AG20443 (cell line): ENCODE measurements around the gene CD244.
A peak's percentile ranks its signal among the peaks of the same experiment; 100 is the strongest.

Experiments used
- DNase-seq: peaks from one replicate; pipeline ENCODE4 v3.0.0; 2012; ENCODE audit warnings: low spot score, mixed read lengths

Gene CD244

GRCh38 chr1:160844447-160845232 lies 18.0 kb downstream of the CD244 start:
- no peak for DNase-seq

DNA sequence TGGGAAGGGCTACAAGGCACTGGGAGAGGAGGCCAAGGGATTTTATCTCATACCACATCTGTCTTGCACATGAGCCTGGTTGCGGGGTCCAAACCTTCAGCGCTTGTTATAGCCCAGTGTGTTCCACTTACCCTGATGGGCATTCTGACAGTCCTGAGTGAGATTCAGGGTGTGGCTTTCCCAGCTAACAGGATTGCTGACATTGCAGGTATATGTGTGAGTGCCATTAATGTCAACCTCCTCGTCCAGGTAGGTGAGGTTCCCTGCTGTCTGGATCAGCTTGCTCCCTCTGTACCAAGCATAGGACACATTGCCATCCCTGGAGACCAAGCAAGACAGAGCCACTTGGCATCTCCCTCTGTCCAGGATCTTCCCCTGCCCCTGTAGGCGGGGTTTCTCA lies 21.6 kb downstream of the CD244 start:
- no peak for DNase-seq

GRCh38 chr1:160839746-160840145 lies 22.9 kb downstream of the CD244 start:
- DNase-seq: no peak

- no peak for DNase-seq
Observed at GRCh38 chr1:160838888-160839287, 23.8 kb downstream of the CD244 start.

DNA sequence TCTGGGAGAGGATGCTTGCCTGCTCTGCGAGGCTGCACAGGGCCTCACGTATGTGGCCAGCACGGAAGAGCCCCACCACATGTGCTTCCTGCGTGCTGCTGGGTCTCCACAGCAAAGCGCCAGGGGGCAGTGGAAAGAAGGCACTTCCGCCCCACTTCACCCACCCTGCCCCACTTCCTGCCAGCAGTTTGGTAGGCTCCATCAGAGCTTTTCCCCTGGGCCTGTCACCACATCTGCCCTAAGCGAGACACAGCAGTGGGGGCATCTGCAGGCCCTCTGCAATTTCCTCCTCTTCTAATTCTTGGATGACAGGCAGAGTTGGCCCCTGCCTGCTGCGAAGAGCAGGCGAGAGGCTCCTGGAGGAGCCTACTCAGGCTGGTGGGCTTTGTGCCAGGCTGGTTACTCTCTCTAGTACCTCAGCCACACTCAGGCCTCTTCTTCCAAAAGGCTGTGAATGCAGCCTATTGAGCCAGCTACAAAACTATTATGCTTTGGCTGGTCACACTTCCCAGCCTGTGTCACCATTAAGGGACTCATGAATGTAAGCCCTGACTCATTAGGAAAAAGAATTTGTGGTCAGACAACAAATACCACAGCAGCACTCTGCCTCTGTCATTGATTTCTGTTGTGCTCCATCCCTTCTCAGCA lies 25.0 kb downstream of the CD244 start:
- peak; percentile 21 for DNase-seq

- DNase-seq: no peak
Observed at GRCh38 chr1:160836981-160837557, 25.6 kb downstream of the CD244 start.

GRCh38 chr1:160836561-160836960 lies 26.1 kb downstream of the CD244 start:
- DNase-seq: no peak

- no peak for DNase-seq
Observed at GRCh38 chr1:160835751-160836150, 26.9 kb downstream of the CD244 start.

GRCh38 chr1:160834945-160835565 lies 27.6 kb downstream of the CD244 start:
- no peak for DNase-seq

DNA sequence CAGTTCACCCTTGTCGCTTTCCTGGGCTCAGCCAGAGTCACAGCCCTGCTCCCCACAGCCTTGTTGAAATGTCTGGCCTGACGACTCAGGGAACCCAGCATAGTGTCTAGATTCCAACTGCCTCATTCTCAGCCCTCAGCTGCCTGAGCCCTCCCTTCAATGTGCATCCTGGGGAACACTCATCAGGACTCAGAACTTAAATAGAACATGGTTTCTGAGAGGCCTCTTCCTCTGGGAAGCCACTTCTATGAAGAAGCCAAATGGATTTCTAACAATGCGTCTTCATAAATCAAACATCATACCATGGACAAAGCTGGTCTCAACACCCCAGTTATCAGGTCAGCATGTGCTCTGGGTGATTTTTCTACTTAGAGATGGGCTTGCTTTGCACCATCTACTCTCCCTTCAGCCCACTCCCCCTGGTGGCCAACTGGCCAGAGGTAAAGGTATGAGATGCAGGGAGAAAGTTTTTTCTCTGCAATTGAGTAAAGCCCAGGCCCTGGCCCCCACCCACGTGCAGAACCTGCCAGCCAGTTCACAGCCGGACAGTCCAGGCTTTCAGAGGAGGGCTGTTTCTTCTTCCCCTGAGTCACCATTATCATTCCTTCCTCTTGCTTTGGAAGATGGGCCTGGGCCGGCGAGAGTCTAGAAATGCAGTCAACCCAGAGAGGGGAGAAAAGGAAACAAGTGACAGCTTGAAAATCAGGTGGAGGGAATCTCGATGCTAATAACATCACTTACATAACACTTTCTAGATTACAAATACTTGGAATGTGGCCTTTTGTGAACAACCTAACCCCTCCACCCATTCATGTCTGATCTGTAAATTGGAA lies 32.1 kb downstream of the CD244 start:
- peak; percentile 23 for DNase-seq

DNA sequence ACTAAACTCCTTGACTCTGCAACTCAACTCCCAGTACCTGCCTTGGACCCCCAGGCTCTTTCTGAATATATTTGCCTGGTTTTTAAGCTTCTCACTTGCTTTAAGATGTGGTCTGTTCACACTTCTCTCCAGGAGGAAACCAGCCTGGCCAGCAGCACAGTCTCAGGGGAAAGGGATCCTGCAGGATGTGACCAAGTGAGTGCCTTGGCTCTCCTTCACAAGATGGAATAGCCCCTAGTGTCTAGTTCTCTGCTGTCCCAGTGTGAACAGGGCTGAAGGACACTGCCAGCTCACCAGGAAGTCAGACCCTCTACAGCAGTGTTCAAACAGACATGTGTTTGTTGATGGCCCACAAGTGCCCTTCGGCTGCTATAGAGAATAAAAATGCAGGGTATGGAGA lies 32.9 kb downstream of the CD244 start:
- no peak for DNase-seq

DNA sequence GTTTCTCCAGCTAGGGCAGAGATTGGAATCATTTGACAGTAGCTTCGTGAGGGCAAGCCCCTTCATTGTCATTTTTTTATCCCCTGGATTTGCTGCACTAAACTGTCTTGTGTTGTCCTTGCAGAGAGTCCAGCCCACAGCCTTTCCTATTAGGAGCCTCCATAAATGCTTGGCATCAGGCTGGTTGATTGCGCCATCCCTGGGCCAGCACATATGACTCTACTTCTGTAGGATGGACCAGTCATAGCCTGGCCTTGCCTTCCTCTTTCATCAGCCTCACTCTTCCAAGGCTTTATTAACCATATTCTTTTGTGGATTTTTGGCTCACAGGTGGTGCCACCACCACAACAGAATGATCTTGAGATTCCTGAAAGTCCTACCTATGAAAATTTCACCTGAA lies 35.3 kb downstream of the CD244 start:
- DNase-seq: no peak

GRCh38 chr1:160826546-160826945 lies 36.1 kb downstream of the CD244 start:
- no peak for DNase-seq

- no peak for DNase-seq
Observed at GRCh38 chr1:160823296-160823695, 39.4 kb downstream of the CD244 start.

- no peak for DNase-seq
Observed at GRCh38 chr1:160821627-160822026, 41.1 kb downstream of the CD244 start.

DNA sequence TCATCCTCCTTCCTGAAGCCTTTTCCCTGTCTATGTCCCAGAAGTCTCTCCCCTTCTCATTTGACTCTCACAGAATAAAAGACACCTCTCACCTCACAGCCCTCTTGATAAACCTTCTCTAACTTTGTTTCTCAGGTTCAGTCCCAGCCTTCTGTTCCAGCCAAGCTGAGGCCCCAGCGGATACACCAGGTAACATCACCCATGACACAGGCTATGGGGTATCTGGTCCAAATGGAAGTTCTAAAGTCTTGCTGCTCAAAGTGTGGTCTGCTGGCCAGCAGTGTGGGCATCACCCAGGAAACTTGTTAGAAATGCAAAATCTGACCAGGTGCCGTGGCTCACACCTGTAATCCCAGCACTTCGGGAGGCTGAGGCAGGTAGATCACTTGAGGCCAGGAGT lies 43.5 kb downstream of the CD244 start:
- DNase-seq: no peak

GRCh38 chr1:160818207-160818937 lies 44.3 kb downstream of the CD244 start:
- DNase-seq: no peak

GRCh38 chr1:160814856-160815255 lies 47.8 kb downstream of the CD244 start:
- DNase-seq: no peak

DNA sequence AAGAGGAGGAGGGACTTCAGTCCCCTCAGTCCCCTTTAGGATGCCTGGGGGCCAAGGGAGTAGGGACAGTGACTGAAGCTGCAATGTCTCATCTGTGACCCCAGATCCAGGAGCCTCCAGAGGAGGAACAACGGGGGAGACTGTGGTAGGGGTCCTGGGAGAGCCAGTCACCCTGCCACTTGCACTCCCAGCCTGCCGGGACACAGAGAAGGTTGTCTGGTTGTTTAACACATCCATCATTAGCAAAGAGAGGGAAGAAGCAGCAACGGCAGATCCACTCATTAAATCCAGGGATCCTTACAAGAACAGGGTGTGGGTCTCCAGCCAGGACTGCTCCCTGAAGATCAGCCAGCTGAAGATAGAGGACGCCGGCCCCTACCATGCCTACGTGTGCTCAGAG lies 48.4 kb downstream of the CD244 start:
- no peak for DNase-seq

GRCh38 chr1:160813215-160813614 lies 49.5 kb downstream of the CD244 start:
- DNase-seq: no peak

GRCh38 chr1:160811147-160811546 lies 51.5 kb downstream of the CD244 start:
- DNase-seq: no peak
